ENCODE measurements around the gene APOE.
"Not testable (repeated sequence)": the region's sequence is repeated elsewhere in the genome, so short reads cannot be mapped to it uniquely, and the experiment has no call there.

The APOE gene

GRCh38 chr19:44905437-44906160 is at the start of gene APOE:
TSS of gene APOE (plus strand) at chr19:44905796. CDS start at chr19:44906625, 829 bp downstream.
- DNase-seq, result no peak

GRCh38 chr19:44856421-44857083 is 49.0 kb upstream of the APOE start:
- no peak for DNase-seq

- DNase-seq, result no peak
Observed at GRCh38 chr19:44857837-44858236, 47.8 kb upstream of the APOE start.

- DNase-seq, result not testable (repeated sequence)
Observed at GRCh38 chr19:44861576-44861975, 44.0 kb upstream of the APOE start.

- DNase-seq, result no peak
Observed at GRCh38 chr19:44863990-44864389, 41.6 kb upstream of the APOE start.

GRCh38 chr19:44865196-44865767 is 40.3 kb upstream of the APOE start:
- DNase-seq, result no peak

GRCh38 chr19:44866664-44867063 is 38.9 kb upstream of the APOE start:
- no peak for DNase-seq

- no peak for DNase-seq
Observed at GRCh38 chr19:44867578-44867977, 38.0 kb upstream of the APOE start.

GRCh38 chr19:44869733-44870470 is 35.7 kb upstream of the APOE start:
- no peak for DNase-seq

- no peak for DNase-seq
Observed at GRCh38 chr19:44871809-44872208, 33.8 kb upstream of the APOE start.

GRCh38 chr19:44872661-44873060 is 32.9 kb upstream of the APOE start:
- no peak for DNase-seq

- DNase-seq, result no peak
Observed at GRCh38 chr19:44874317-44874716, 31.3 kb upstream of the APOE start.

GRCh38 chr19:44875666-44876451 is 29.7 kb upstream of the APOE start:
- no peak for DNase-seq

GRCh38 chr19:44876930-44877535 is 28.6 kb upstream of the APOE start:
- no peak for DNase-seq

GRCh38 chr19:44878120-44878865 is 27.3 kb upstream of the APOE start:
- no peak for DNase-seq

GRCh38 chr19:44879309-44880065 is 26.1 kb upstream of the APOE start:
- DNase-seq, result no peak

GRCh38 chr19:44882063-44882462 is 23.5 kb upstream of the APOE start:
- DNase-seq, result no peak

- not testable (repeated sequence) for DNase-seq
Observed at GRCh38 chr19:44882619-44883397, 22.8 kb upstream of the APOE start.

- DNase-seq, result no peak
Observed at GRCh38 chr19:44883922-44884321, 21.7 kb upstream of the APOE start.

- DNase-seq, result no peak
Observed at GRCh38 chr19:44884566-44884965, 21.0 kb upstream of the APOE start.
